ENCODE data around the gene WDR90.

The WDR90 gene

GRCh38 chr16:637081-638018 lies 11.8 kb upstream of the WDR90 start:
- TF ChIP-seq CTCF (conservative IDR thresholded peaks at IDR 0.05; ENCODE audit: low read depth), result no peak
- H3K27ac ChIP-seq, result peak overlapping the region; percentile 93
- peak; percentile 99 for DNase-seq (ENCODE audit: low spot score)
- CTCF ChIA-PET, result interaction anchor here (0.7 to 2.2 kb wide), 2 partner anchors 25 to 45 kb away, joined by 3 to 11 read pairs; no protein-coding TSS in a partner anchor
- POLR2A ChIA-PET (ENCODE audit: low non-redundant PET), result interaction anchor here (0.6 to 1.2 kb wide), 2 partner anchors 10 to 1202 kb away, joined by 3 read pairs; no protein-coding TSS in a partner anchor

- POLR2A ChIA-PET (ENCODE audit: low non-redundant PET), result no interaction called here
- CTCF ChIA-PET, result interaction anchor here (0.6 to 2.2 kb wide), 3 partner anchors 24 to 487 kb away, joined by 3 to 11 read pairs (median 7); no protein-coding TSS in a partner anchor
- no peak for TF ChIP-seq CTCF (conservative IDR thresholded peaks at IDR 0.05; ENCODE audit: low read depth)
- H3K27ac ChIP-seq, result peak overlapping the region; percentile 93
- no peak for DNase-seq (ENCODE audit: low spot score)
These were observed 11.1 kb upstream of the WDR90 start for GRCh38 chr16:638034-638543.

- DNase-seq (ENCODE audit: low spot score), result no peak
- H3K27ac ChIP-seq, result peak overlapping the region; percentile 93
- no peak for TF ChIP-seq CTCF (conservative IDR thresholded peaks at IDR 0.05; ENCODE audit: low read depth)
- POLR2A ChIA-PET (ENCODE audit: low non-redundant PET), result no interaction called here
- CTCF ChIA-PET, result interaction anchor here (0.6 kb wide), 1 partner anchor 488 kb away, joined by 7 read pairs; no protein-coding TSS in a partner anchor
These were observed 10.3 kb upstream of the WDR90 start for GRCh38 chr16:638836-639235.

- CTCF ChIA-PET, result interaction anchor here (0.6 to 0.7 kb wide), 2 partner anchors 9 to 107 kb away, joined by 3 to 5 read pairs; partner anchors contain the start of gene WDR90
- no peak for TF ChIP-seq CTCF (conservative IDR thresholded peaks at IDR 0.05; ENCODE audit: low read depth)
- POLR2A ChIA-PET (ENCODE audit: low non-redundant PET), result no interaction called here
- H3K27ac ChIP-seq, result peak overlapping the region; percentile 46; the same call in 1 of the 2 replicates
- no peak for DNase-seq (ENCODE audit: low spot score)
These were observed 8.6 kb upstream of the WDR90 start for GRCh38 chr16:640614-641013.

- peak; percentile 72 for DNase-seq (ENCODE audit: low spot score)
- POLR2A ChIA-PET (ENCODE audit: low non-redundant PET), result no interaction called here
- peak within 1 kb of the TSS; percentile 89 for H3K27ac ChIP-seq
- no peak for TF ChIP-seq CTCF (conservative IDR thresholded peaks at IDR 0.05; ENCODE audit: low read depth)
- CTCF ChIA-PET, result interaction anchor here (0.5 to 0.6 kb wide), 2 partner anchors 42 to 108 kb away, joined by 3 read pairs; partner anchors contain the start of gene JMJD8
These were observed 7.6 kb upstream of the WDR90 start, which contains the start of gene MCRIP2 for GRCh38 chr16:641326-642188. Gene MCRIP2 (plus strand): TSS chr16:641828. CDS start chr16:641992, 164 bp downstream.

Data from RWPE1 (cell line).